Ishikawa (cell line): ENCODE data around the gene ANXA6.

Experiments
- CEBPB ChIP-seq: IDR thresholded peaks from 2 replicates; pipeline ENCODE4 v1.6.1; 2012
- CREB1 ChIP-seq: IDR thresholded peaks from 2 replicates; pipeline ENCODE4 v1.6.1; 2012; ENCODE audit warnings: low read depth
- EGR1 ChIP-seq: IDR thresholded peaks from 2 replicates; pipeline ENCODE4 v1.6.1; 2012
- EP300 ChIP-seq: IDR thresholded peaks from 2 replicates; pipeline ENCODE4 v1.6.1; 2012; ENCODE audit warnings: borderline replicate concordance
- FOXM1 ChIP-seq: IDR thresholded peaks from 2 replicates; pipeline ENCODE4 v1.6.1; 2012; ENCODE audit warnings: low read depth, borderline replicate concordance
- NFIC ChIP-seq: IDR thresholded peaks from 2 replicates; pipeline ENCODE4 v1.6.1; 2012
- RAD21 ChIP-seq: IDR thresholded peaks from 2 replicates; pipeline ENCODE4 v1.6.1; 2012; ENCODE audit warnings: low read depth
- REST ChIP-seq: IDR thresholded peaks from 2 replicates; pipeline ENCODE4 v1.6.1; 2012; ENCODE audit warnings: low read depth, mild to moderate bottlenecking
- TAF1 ChIP-seq: IDR thresholded peaks from 2 replicates; pipeline ENCODE4 v1.6.1; 2012; ENCODE audit warnings: low read depth, mild to moderate bottlenecking
- TCF12 ChIP-seq: IDR thresholded peaks from 2 replicates; pipeline ENCODE4 v1.6.1; 2012; ENCODE audit warnings: low read depth
- TEAD4 ChIP-seq: IDR thresholded peaks from 2 replicates; pipeline ENCODE4 v1.6.1; 2012
- YY1 ChIP-seq: IDR thresholded peaks from 2 replicates; pipeline ENCODE4 v1.6.1; 2012; ENCODE audit warnings: low read depth
- ZBTB7A ChIP-seq: IDR thresholded peaks from 2 replicates; pipeline ENCODE4 v1.6.1; 2012; ENCODE audit warnings: low read depth
- TF ChIP-seq, protein P1 (sequence below): IDR thresholded peaks from 2 replicates; pipeline ENCODE4 v1.6.1; 2012
- TF ChIP-seq, protein P2 (sequence below): IDR thresholded peaks from 2 replicates; pipeline ENCODE4 v1.6.1; 2012

The ANXA6 gene

GRCh38 chr5:151148583-151148982 lies 9.0 kb downstream of the ANXA6 start:
- TF ChIP-seq EP300 (no peak), CEBPB (no peak), TAF1 (no peak), CREB1 (no peak), ZBTB7A (no peak), YY1 (no peak), FOXM1 (no peak), TEAD4 (no peak)
- TF ChIP-seq, protein P1, sequence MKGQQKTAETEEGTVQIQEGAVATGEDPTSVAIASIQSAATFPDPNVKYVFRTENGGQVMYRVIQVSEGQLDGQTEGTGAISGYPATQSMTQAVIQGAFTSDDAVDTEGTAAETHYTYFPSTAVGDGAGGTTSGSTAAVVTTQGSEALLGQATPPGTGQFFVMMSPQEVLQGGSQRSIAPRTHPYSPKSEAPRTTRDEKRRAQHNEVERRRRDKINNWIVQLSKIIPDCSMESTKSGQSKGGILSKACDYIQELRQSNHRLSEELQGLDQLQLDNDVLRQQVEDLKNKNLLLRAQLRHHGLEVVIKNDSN = no peak

DNA sequence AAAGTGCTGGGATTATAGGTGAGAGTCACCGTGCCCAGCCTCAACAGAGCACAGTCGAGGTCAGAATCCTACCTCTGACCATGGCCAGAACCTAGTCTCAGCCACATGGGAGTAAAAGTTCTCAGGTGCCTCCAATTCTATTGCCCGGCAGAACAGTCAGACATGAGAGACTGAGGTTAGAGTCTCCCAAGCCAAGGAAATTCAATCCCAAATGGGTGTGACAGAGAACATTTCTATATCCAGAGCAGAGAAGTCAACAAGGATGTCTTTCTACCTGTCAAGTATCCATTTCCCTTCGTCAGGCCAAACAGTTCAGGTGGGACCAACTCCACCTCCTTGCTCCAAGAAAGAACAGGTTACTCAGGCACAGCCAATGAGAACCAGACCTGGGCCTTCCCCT lies 10.5 kb downstream of the ANXA6 start:
- TF ChIP-seq TAF1 (no peak), YY1 (no peak), TCF12 (no peak), REST (no peak), ZBTB7A (no peak), EP300 (no peak), RAD21 (no peak), TEAD4 (no peak)
- TF ChIP-seq, protein P1 = no peak

- TF ChIP-seq CEBPB (no peak), RAD21 (no peak), YY1 (no peak), EP300 (no peak), TEAD4 (no peak), FOXM1 (no peak), TAF1 (no peak), TCF12 (no peak), REST (no peak), ZBTB7A (no peak), NFIC (no peak)
- TF ChIP-seq, protein P2, sequence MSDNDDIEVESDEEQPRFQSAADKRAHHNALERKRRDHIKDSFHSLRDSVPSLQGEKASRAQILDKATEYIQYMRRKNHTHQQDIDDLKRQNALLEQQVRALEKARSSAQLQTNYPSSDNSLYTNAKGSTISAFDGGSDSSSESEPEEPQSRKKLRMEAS = no peak
- TF ChIP-seq, protein P1 = no peak
Observed at GRCh38 chr5:151146061-151146460, 11.5 kb downstream of the ANXA6 start.

DNA sequence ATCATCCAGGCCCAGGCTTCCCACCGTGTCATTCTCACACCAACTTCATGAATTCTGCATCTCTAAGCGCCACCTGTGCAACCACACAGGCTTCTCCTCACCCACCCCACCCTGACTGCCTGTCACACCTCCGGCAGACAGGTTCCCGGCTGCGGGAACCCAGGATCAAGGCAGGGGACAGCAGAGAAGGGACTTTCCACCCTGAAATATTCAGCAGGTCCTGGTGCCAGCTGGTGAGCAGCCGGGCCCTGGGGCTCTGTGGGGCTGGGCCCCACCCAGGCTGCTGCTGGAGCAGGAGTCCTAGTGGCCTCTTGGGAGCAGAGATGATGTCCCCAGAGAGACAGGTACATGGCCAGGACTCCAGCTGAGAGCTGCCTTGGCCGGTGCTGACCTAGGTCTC lies 12.7 kb downstream of the ANXA6 start:
- TF ChIP-seq EGR1 (no peak), TCF12 (no peak), YY1 (no peak), NFIC (no peak), CEBPB (no peak), CREB1 (no peak), TAF1 (no peak), RAD21 (no peak), ZBTB7A (no peak), REST (no peak), FOXM1 (no peak)
- TF ChIP-seq, protein P1 = no peak
- TF ChIP-seq, protein P2 = no peak
